A673 (cell line): ENCODE measurements around the gene ME3. TPM values are rescaled to one million over a fixed set of nuclear protein-coding genes. Genes with fewer than 3 reads are reported as not detected.
A peak's percentile ranks its signal among the peaks of the same experiment; 100 is the strongest.

Source experiments
- Bru-seq: library from RNA; stranded (reverse); fragments of 400-500 nt; gene quantifications from one replicate; lab custom pipeline; 2021; lab: Mats Ljungman, UMichigan
- BruChase-seq, 2 experiments: library from RNA; stranded (reverse); fragments of 400-500 nt; gene quantifications; one replicate each; lab custom pipeline; 2021; lab: Mats Ljungman, UMichigan
- BruUV-seq: library from RNA; stranded (reverse); fragments of 400-500 nt; replicated peaks from 2 replicates; lab custom pipeline; 2021; lab: Mats Ljungman, UMichigan
- CTCF ChIA-PET: fragments of 300-600 bp; sonication (Branson Sonifier 250); formaldehyde crosslinking; loops from one replicate; lab custom pipeline; 2022; ENCODE audit warnings: antibody characterized with exemption; lab: Charles Lee
- POLR2A ChIA-PET: fragments of 300-600 bp; sonication (Branson Sonifier 250); formaldehyde crosslinking; loops from one replicate; lab custom pipeline; 2022; ENCODE audit warnings: antibody characterized with exemption; ENCODE audit not compliant: low non-redundant PET; lab: Charles Lee
- DNase-seq: peaks from one replicate; pipeline ENCODE4 v3.0.0-alpha.2; 2015; ENCODE audit warnings: low spot score
- H3K27ac ChIP-seq: fragments of 200-600 bp; sonication (generic); 2 replicates; pipeline ENCODE4 v1.5.1; 2016; ENCODE audit warnings: mixed run types, low read depth, mild to moderate bottlenecking, mixed read lengths, antibody characterized with exemption, low read length; ENCODE audit not compliant: poor library complexity, severe bottlenecking
- H3K27me3 ChIP-seq: fragments of 200-600 bp; sonication (generic); replicated peaks from 2 replicates; pipeline ENCODE4 v1.6.1; 2017; ENCODE audit warnings: mixed run types, low read depth, mild to moderate bottlenecking, mixed read lengths, antibody characterized with exemption, low read length; ENCODE audit not compliant: insufficient read depth, poor library complexity
- H3K36me3 ChIP-seq: fragments of 200-600 bp; sonication (generic); 2 replicates; pipeline ENCODE4 v1.6.1; 2016; ENCODE audit warnings: mixed run types, mild to moderate bottlenecking, mixed read lengths, antibody characterized with exemption, low read length; ENCODE audit not compliant: insufficient read depth, poor library complexity, severe bottlenecking
- H3K4me1 ChIP-seq: fragments of 200-600 bp; sonication (generic); 2 replicates; pipeline ENCODE4 v1.6.1; 2017; ENCODE audit warnings: mixed run types, mild to moderate bottlenecking, mixed read lengths, antibody characterized with exemption, low read length; ENCODE audit not compliant: insufficient read depth, poor library complexity, severe bottlenecking
- H3K4me3 ChIP-seq: fragments of 200-600 bp; sonication (generic); 2 replicates; pipeline ENCODE4 v1.5.1; 2016; ENCODE audit warnings: low read depth, mixed run types, mild to moderate bottlenecking, mixed read lengths, low read length; ENCODE audit not compliant: poor library complexity, severe bottlenecking
- H3K9me3 ChIP-seq: fragments of 200-600 bp; sonication (generic); 2 replicates; pipeline ENCODE4 v1.6.1; 2016; ENCODE audit warnings: mixed run types, low read depth, mild to moderate bottlenecking, mixed read lengths, antibody characterized with exemption, low read length; ENCODE audit not compliant: poor library complexity, severe bottlenecking
- CTCF ChIP-seq: fragments of 300-800, 200-600 bp; sonication (generic); conservative IDR thresholded peaks from 2 replicates; pipeline ENCODE4 v1.5.1; 2017; ENCODE audit warnings: low read depth, mild to moderate bottlenecking, antibody characterized with exemption, low read length, moderate library complexity, mixed read lengths
- EZH2 ChIP-seq: fragments of 200-600 bp; sonication (generic); IDR thresholded peaks from 2 replicates; pipeline ENCODE4 v1.6.1; 2017; ENCODE audit warnings: borderline replicate concordance, low read depth, mild to moderate bottlenecking, mixed read lengths, antibody characterized with exemption, low read length; ENCODE audit not compliant: poor library complexity, severe bottlenecking
- intact Hi-C: fragments of 100-400 bp; cut with micrococcal nuclease; formaldehyde crosslinking; loops from one replicate; pipeline ENCODE4 v1.10.0; 2022; ENCODE audit not compliant: unreplicated experiment
- long read RNA-seq: library from polyadenylated mRNA; stranded (forward); transcript quantifications from one replicate; pipeline ENCODE4 v2.0.0, GENCODE V29; 2022
- total RNA-seq: library from RNA; stranded (reverse); gene quantifications from 2 replicates; pipeline ENCODE4 v1.2.3, GENCODE V29; 2021

ME3 gene
- total RNA-seq (6.9 and 7.6 TPM in 2 replicates), Bru-seq, nascent RNA (percentile 54 among the genes with signal in this experiment), BruChase-seq, experiment 1, labeled RNA remaining after a 2-hour chase (percentile 45 among the genes with signal in this experiment), BruChase-seq, experiment 2, labeled RNA remaining after a 6-hour chase (percentile 38 among the genes with signal in this experiment)
- long read RNA-seq, partial matches to known transcripts: 1 of 10 reads
- long read RNA-seq, other reads (novel, unspliced or antisense): 3 of 10 reads

DNA sequence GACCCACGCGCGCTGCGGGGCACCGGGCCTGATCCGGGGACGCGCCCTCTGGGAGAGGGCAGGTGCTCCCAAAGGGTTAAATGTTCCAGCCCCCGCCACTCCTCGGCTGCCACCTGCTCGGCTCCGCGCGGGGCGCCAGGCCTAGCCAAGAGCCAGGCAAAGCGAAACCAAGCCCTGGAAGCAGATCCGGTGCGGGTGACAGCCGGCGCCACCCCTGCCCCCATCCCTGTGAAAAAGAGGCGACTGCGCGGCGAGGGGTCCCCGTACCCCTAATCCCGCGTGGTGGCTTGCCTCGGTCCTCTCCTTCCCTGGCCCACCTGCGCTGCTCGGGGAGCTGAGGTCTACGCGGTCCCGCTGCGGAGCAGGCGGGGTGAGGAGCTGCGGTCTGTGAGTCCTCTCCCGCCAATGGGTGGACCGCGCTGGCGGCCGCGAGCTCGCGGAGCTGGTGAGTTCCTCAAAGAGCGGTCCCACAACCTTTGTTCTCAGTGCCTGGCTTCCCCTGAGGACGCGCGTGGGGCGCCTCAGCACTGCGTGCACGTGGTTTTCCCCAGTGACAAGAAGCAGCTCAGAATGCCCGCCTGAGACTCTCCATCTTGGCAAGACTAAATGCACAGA is at the start of gene ME3:
Gene ME3 (minus strand): TSS at position 610 of the 615 bp plus-strand sequence.
- Histone ChIP-seq H3K27ac (peak within 1 kb of the TSS; percentile 53), H3K4me3 (peak within 1 kb of the TSS; percentile 55), H3K27me3 (no peaks in the 10 kb centered on the region), H3K9me3 (no peaks in the 10 kb centered on the region), H3K4me1 (peaks cover 23% of the 10 kb centered on the region), H3K36me3 (no peaks in the 10 kb centered on the region)
- ChIA-PET CTCF (no interaction called here), POLR2A (interaction anchor here (0.6 to 0.7 kb wide), 3 partner anchors 13 to 256 kb away, joined by 3 read pairs; no protein-coding TSS in a partner anchor)
- DNase-seq: peak; percentile 66
- intact Hi-C loops: loop anchor here (5.0 kb wide), 3 partner anchors 130 to 245 kb away; partner anchors contain the start of gene PRSS23
- TF ChIP-seq CTCF: no peak
- TF ChIP-seq EZH2: no peak
- no TSS peak for BruUV-seq

- TF ChIP-seq EZH2: no peak
- TF ChIP-seq CTCF: no peak
- Histone ChIP-seq H3K9me3 (peaks cover 9% of the 10 kb centered on the region), H3K4me1 (peaks cover 9% of the 10 kb centered on the region), H3K36me3 (no peaks in the 10 kb centered on the region), H3K27me3 (no peaks in the 10 kb centered on the region), H3K27ac (no peak overlapping the region), H3K4me3 (no peak overlapping the region)
- intact Hi-C loops: no loop called here
- POLR2A ChIA-PET: no interaction called here
- no peak for DNase-seq
- BruUV-seq: no TSS peak
- CTCF ChIA-PET: no interaction called here
Observed at GRCh38 chr11:86722006-86722405, 49.6 kb upstream of the ME3 start.

DNA sequence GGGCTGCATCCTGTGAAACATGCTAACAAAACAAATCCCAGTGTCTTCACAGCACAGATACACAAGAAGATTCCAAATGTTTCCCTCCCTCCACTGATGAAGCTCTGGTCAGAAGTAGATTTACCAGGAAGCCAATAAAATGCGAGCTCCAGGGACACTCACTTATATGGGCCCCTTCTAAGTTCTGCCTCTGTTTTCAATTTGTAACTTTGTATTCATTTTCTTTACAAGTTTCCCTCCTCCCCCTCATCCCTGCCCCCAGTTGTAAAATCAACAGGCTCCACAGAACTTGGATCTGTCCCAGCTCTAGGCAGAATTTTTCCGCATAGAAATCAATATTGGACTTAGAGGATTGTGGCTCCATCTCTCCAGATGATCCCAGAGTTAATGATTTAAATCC is 48.1 kb upstream of the ME3 start:
- intact Hi-C loops: no loop called here
- H3K27me3 ChIP-seq: no peaks in the 10 kb centered on the region
- H3K4me3 ChIP-seq: no peak overlapping the region
- TF ChIP-seq CTCF (no peak), EZH2 (no peak)
- CTCF ChIA-PET: no interaction called here
- peaks cover 9% of the 10 kb centered on the region for H3K4me1 ChIP-seq
- POLR2A ChIA-PET: no interaction called here
- peaks cover 9% of the 10 kb centered on the region for H3K9me3 ChIP-seq
- DNase-seq: no peak
- H3K36me3 ChIP-seq: no peaks in the 10 kb centered on the region
- H3K27ac ChIP-seq: no peak overlapping the region
- no TSS peak for BruUV-seq
